Upper lobe of left lung (tissue), 6 donors: ENCODE measurements around the gene CPPED1. TPM values are rescaled to one million over a fixed set of nuclear protein-coding genes. Genes with fewer than 3 reads are reported as not detected.

Experiments used
- ATAC-seq, 2 donors: fragments of 200-7000 bp; cut with Tn5 transposase; one replicate each; pipeline ENCODE4 v1.9.1; 2022; ENCODE audit warnings: mild to moderate bottlenecking in 2 of 2, moderate library complexity in 2 of 2; ENCODE audit not compliant: low FRiP score in 2 of 2
- DNase-seq, 2 donors: peaks; one replicate each; pipeline ENCODE4 v3.0.0-alpha.2; 2019 to 2020
- H3K27ac ChIP-seq, 4 donors: fragments of 200-600 bp; sonication (generic); one replicate each; pipeline ENCODE4 v1.5.1; 2016 to 2019
- H3K27me3 ChIP-seq, 4 donors: fragments of 200-600 bp; sonication (generic); one replicate each; pipeline ENCODE4 v1.5.1; 2017 to 2019
- H3K36me3 ChIP-seq, 4 donors: fragments of 200-600 bp; sonication (generic); one replicate each; pipeline ENCODE4 v1.5.1; 2016 to 2019
- H3K4me1 ChIP-seq, 4 donors: fragments of 200-600 bp; sonication (generic); one replicate each; pipeline ENCODE4 v1.5.1; 2018 to 2019
- H3K4me3 ChIP-seq, 4 donors: fragments of 200-600 bp; sonication (generic); one replicate each; pipeline ENCODE4 v1.5.1; 2017 to 2019; ENCODE audit warnings: mild to moderate bottlenecking in 2 of 4, moderate library complexity in 1 of 4
- H3K9me3 ChIP-seq, 4 donors: fragments of 200-600 bp; sonication (generic); one replicate each; pipeline ENCODE4 v1.5.1; 2018 to 2019
- EP300 ChIP-seq, 4 donors: sonication (generic); formaldehyde crosslinking; IDR thresholded peaks; one replicate each; pipeline ENCODE4 v1.5.1; 2017; ENCODE audit warnings: antibody characterized with exemption in 4 of 4, control low read depth in 2 of 4
- POLR2A ChIP-seq, 4 donors: fragments of 450-650 bp; IDR thresholded peaks; one replicate each; pipeline ENCODE4 v1.5.1; 2016 to 2017; ENCODE audit warnings: antibody characterized with exemption in 4 of 4, mild to moderate bottlenecking in 2 of 4
- POLR2AphosphoS5 ChIP-seq, 2 donors: sonication (generic); formaldehyde crosslinking; IDR thresholded peaks; one replicate each; pipeline ENCODE4 v1.5.1; 2017; ENCODE audit warnings: antibody characterized with exemption in 2 of 2
- WGBS, 2 donors: methylation state at CpG; one replicate each; pipeline ENCODE4 v1.1.5; 2017 to 2018; 5-methylcytosine and 5-hydroxymethylcytosine counted together
- total RNA-seq, 6 donors: library from RNA; depleted of rRNA in 4 of 6; stranded (reverse); fragments of >200 nt in 4 of 6; gene quantifications; one replicate each; pipeline versions ENCODE4 v1.1.0 to v1.2.1, GENCODE V29; 2016 to 2021
- TF ChIP-seq, protein P1 (sequence below), 6 experiments: fragments of 450-650 bp in 4 of 6; fragments of 200-600 bp in 2 of 6; sonication (generic) in 2 of 6; IDR thresholded peaks; one replicate each; pipeline ENCODE4 v1.5.1; 2016 to 2019; ENCODE audit warnings: antibody characterized with exemption in 6 of 6
- donor health status: DM: no; HTN: no; CAD: no; lungs with moderate emphysema.
- donor health status: DM: no; HTN: yes; CAD: no; lungs with severe emphysema.

CPPED1 gene
- total RNA-seq, 6 donors from 2014 or later = 12.5 to 32.5 (median 23.1) TPM

DNA sequence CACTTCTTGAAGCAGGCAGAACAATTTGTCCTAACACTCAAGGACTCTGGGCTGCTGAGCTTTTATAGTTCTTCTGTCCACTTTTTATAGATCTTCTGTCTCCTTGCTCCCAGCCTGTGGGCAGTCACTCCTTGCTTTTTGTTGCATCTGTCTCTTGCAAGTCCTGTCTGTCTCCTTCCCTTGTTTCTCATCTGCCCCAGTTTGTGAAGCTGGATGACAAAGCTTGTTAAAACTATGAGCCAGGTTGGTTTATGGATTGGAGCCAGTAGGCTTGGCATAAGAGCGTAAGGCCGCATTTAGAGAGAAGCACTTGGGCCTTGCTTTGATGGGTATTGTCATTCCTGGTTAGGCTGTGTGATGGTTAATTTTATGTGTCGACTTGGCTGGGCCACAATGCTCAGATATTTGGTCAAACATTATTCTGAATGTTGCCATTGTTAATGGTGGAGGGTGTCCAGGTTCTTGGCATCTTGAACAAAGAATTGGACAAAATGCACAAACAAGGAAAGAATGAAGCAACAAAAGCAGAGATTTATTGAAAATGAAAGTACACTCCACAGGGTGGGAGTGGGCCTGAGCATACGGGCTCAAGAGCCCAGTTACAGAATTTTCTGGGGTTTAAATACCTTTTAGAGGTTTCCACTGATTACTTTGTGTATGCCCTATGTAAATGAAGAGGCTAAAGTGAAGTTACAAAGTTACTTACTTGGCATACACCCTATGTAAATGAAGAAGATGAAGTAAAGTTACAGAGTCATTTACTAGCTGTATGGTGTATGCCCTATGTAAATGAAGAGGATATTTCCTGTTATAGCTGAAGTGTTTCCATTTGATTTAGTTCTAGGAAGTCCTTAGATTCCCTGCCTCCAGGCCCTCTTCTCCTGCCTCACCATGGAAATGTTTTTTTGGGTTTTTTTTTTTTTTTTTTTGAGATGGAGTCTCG is 8.0 kb upstream of the CPPED1 start:
- no peak for DNase-seq
- H3K27me3 ChIP-seq = no peaks in the 10 kb centered on the region
- TF ChIP-seq POLR2A (IDR thresholded peaks at IDR 0.05) (no peak), EP300 (IDR thresholded peaks at IDR 0.05) (no peak), POLR2AphosphoS5 (IDR thresholded peaks at IDR 0.05) (no peak)
- TF ChIP-seq, protein P1, sequence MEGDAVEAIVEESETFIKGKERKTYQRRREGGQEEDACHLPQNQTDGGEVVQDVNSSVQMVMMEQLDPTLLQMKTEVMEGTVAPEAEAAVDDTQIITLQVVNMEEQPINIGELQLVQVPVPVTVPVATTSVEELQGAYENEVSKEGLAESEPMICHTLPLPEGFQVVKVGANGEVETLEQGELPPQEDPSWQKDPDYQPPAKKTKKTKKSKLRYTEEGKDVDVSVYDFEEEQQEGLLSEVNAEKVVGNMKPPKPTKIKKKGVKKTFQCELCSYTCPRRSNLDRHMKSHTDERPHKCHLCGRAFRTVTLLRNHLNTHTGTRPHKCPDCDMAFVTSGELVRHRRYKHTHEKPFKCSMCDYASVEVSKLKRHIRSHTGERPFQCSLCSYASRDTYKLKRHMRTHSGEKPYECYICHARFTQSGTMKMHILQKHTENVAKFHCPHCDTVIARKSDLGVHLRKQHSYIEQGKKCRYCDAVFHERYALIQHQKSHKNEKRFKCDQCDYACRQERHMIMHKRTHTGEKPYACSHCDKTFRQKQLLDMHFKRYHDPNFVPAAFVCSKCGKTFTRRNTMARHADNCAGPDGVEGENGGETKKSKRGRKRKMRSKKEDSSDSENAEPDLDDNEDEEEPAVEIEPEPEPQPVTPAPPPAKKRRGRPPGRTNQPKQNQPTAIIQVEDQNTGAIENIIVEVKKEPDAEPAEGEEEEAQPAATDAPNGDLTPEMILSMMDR (IDR thresholded peaks at IDR 0.05) = no peak

DNA sequence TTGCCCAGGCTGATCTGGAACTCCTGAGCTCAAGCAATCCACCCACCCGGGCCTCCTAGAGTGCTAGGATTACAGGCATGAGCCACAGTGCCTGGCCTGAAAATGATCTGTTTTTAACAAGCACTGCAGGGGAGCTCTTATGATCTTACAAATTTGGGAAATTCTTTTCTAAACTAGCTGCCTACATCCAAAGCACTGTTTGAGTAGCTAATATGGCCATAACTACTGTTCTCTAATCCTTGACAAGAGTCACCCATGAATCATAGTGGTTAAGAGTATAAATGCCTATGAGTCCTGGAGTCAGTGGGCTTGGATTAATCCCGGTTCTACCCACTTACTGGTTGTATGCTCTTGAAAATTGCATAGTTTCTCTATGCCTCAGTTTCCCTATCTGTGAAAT is 1.4 kb upstream of the CPPED1 start:
- H3K4me3 ChIP-seq = no peak overlapping the region
- no peak for DNase-seq
- 79 to 87% methylated on average over 2 of the region's 2 CpGs for WGBS, 2 donors
- H3K36me3 ChIP-seq = no peaks in the 10 kb centered on the region
- H3K27me3 ChIP-seq = no peaks in the 10 kb centered on the region
- TF ChIP-seq EP300 (IDR thresholded peaks at IDR 0.05) (no peak), POLR2A (IDR thresholded peaks at IDR 0.05) (no peak), POLR2AphosphoS5 (IDR thresholded peaks at IDR 0.05) (no peak)
- TF ChIP-seq, protein P1 (IDR thresholded peaks at IDR 0.05) = no peak
- peaks cover 12 to 32% (median 26%) of the 10 kb centered on the region in 4 donors for H3K4me1 ChIP-seq
- no peaks in the 10 kb centered on the region for H3K9me3 ChIP-seq
- no peak overlapping the region for H3K27ac ChIP-seq
- ATAC-seq = no peak

More for the DNA sequence above, 8.0 kb upstream of the CPPED1 start:
- Histone ChIP-seq H3K4me1 (peaks cover 0 to 5% (median 2%) of the 10 kb centered on the region in 4 donors), H3K4me3 (no peak overlapping the region), H3K27ac (no peak overlapping the region), H3K36me3 (no peaks in the 10 kb centered on the region), H3K9me3 (no peaks in the 10 kb centered on the region)
- ATAC-seq = no peak
- WGBS, 2 donors = 80 to 87% methylated on average over 5 of the region's 5 CpGs

DNA sequence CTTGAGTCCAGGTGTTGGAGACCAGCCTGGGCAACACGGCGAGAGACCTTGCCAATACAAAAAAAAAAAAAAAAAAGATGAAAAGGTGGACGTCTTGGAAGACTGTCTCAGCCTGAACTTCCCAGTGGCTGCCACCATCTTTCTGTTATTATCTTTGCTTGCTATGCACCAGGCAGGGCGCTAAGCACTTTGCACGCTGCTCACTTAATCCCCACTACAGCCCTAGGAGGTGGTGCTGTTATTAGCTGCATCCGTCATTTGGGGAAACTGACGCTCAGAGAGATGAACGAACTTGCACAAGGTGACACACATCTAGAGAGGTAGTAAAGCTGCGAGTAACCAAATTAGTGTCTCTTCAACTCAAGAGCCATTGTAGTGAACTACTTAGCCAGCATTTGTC is 708 bp upstream of the CPPED1 start:
- no peak for ATAC-seq
- WGBS, 2 donors = 84 to 88% methylated on average over 9 of the region's 9 CpGs

DNA sequence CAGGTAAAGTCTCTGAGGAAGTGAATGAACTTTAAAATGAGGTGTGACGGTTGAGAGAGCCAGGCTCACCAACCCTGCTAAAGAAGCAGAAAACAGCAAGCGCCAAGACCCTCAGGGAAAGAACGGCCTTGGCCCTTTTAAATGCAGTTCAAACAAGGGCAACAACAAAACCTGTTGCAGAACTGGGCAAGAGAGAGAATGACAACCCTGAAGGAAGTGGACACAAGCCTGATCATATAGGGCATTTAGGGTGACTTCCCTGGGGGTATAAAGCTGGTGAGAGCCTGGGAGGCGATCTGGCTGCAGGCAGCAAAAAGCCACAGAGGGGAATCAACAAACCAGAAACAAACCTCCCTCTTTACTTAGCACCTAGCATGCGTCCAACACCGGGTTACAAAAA is 1.0 kb downstream of the CPPED1 start:
- ATAC-seq (no peak), DNase-seq (no peak)
- H3K27me3 ChIP-seq = no peaks in the 10 kb centered on the region
- H3K4me1 ChIP-seq = peaks cover 12 to 36% (median 26%) of the 10 kb centered on the region in 4 donors
- peak overlapping the region in 3 of 4 donors; percentile 61 to 63 (median 62) for H3K4me3 ChIP-seq
- H3K9me3 ChIP-seq = no peaks in the 10 kb centered on the region
- no peaks in the 10 kb centered on the region for H3K36me3 ChIP-seq
- H3K27ac ChIP-seq = peak overlapping the region in 3 of 4 donors; percentile 81 to 93 (median 93)
- no peak for TF ChIP-seq POLR2A (IDR thresholded peaks at IDR 0.05)
- TF ChIP-seq POLR2AphosphoS5 (IDR thresholded peaks at IDR 0.05) = no peak
- no peak for TF ChIP-seq EP300 (IDR thresholded peaks at IDR 0.05)
- TF ChIP-seq, protein P1 (IDR thresholded peaks at IDR 0.05) = no peak
- WGBS, 2 donors = 77 to 78% methylated on average over 6 of the region's 6 CpGs

More for the DNA sequence above, 708 bp upstream of the CPPED1 start:
- Histone ChIP-seq H3K4me3 (peak overlapping the region in 2 of 4 donors; percentile 61 to 63), H3K27me3 (no peaks in the 10 kb centered on the region), H3K36me3 (no peaks in the 10 kb centered on the region), H3K4me1 (peaks cover 12 to 36% (median 26%) of the 10 kb centered on the region in 4 donors), H3K27ac (no peak overlapping the region), H3K9me3 (no peaks in the 10 kb centered on the region)
- TF ChIP-seq POLR2AphosphoS5 (IDR thresholded peaks at IDR 0.05) = no peak
- TF ChIP-seq EP300 (IDR thresholded peaks at IDR 0.05) = no peak
- TF ChIP-seq, protein P1 (IDR thresholded peaks at IDR 0.05) = no peak
- TF ChIP-seq POLR2A (IDR thresholded peaks at IDR 0.05) = no peak
- DNase-seq = no peak
